GM18520 (cell line): ENCODE measurements around the gene APBA2.

ENCODE experiments used
- ATAC-seq: cut with Tn5 transposase; IDR thresholded peaks from one replicate; pipeline ENCODE4 v1.9.1; 2021; ENCODE audit not compliant: unreplicated experiment

Gene APBA2

DNA sequence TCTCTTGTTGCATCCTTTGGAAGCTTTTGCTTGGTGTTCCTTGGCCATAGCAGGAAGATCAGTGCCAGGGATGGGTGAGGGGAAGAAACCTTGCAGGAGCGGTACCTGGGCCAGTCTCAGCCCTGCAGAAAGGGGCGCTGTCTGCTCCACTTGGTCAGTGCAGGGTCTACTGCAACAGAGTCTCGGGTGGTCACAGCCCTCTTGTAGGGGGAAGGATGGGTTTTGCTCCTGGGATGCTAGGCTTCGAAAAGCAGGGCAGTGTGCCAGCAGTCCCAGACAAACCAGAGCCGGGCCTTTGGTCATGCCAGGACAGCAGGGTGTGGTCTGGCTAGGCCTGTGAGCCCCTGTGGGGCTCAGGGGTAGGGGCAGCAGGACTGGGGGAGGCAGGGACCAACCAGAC lies 186.7 kb downstream of the APBA2 start:
- no peak for ATAC-seq

DNA sequence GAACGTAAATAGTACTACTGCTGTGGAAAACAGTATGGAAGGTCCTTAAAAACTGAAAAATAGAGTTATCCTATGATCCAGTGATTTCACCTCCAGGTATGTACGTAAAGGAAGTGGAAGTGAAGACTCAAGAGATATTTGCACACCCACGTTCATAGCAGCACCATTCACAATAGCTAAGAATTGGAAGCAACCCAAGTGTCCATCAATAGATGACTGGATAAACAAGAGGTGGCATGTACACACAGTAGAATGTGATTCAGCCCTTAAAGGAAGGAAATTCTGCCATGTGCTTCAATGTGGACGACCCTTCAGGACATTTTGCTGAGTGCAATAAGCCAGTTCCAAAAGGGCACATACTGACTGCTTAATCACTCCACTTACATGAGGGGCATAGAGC lies 188.3 kb downstream of the APBA2 start:
- no peak for ATAC-seq

DNA sequence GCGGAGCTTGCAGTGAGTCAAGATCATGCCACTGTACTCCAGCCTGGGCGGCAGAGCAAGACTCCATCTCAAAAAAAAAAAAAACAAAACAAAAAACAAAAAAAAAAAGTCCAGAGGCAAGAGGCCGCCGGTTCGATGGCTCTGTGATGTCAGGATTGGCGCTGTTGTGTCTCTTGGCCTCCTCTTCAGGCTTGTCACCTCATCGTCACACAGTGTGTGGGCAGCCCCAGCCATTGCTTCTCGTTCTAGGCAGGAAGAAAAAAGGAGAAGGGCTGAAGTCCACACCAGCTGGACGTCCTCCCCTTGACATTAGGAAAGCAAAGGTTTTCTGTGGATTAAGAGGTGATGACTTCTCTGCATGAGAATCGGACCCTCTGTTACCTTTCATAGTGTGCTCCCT lies 192.8 kb downstream of the APBA2 start:
- ATAC-seq: no peak

DNA sequence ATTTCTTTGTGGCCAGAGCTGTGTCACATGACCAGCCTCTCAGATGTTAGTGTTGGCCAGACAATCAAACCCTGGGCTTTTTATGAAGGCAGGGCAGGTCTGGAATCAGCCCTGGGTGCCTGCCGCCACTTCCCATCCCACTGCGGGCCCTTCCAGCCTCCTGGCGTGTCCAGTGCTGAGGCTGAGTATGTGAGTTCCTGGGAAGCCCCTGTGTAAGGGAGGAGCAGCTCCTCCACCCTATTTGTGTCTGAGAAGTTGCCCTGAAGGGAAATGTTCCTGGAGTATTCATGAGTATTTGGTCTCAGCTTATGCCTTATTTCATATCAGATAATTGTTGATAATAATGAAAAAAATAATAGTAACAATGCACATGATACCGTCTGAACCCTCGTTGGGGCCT lies 193.7 kb downstream of the APBA2 start:
- no peak for ATAC-seq

DNA sequence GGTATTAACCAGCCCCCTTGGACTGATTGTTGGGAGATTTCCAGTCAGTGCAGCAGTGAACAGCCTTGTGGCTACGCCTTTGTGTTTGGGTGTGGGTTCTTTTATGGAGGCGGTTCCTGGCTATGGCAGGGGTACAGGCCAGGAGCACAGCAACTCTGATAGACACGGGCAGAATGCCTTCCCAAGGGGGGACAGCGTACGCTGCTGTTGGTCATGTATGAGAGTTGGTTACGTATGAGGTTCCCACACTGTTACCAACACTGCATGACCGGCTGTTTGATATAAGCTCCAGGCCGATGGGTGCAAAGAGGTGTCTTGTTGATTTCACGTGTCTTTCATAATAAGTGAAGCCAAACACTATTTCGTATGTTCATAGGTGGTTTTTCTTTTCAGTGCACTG lies 196.0 kb downstream of the APBA2 start:
- no peak for ATAC-seq

DNA sequence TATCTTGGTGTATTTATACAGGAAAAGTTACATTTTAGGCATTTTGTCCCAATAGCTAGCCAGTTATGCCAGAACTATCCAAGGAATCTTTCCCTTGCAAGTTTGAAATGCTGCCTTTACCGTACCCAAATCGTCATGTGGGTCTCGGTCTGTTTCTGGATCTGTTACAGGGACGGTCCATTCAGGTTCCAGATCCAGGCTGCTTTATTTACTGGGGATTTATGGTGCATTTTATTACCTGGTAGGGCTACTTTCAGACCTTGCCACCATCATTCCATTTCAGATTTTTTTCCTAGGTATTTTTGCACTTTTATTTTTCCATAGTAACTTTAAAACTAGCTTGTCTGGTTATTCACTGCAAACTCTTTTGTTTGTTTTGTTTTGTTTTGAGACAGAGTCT lies 197.4 kb downstream of the APBA2 start:
- no peak for ATAC-seq

DNA sequence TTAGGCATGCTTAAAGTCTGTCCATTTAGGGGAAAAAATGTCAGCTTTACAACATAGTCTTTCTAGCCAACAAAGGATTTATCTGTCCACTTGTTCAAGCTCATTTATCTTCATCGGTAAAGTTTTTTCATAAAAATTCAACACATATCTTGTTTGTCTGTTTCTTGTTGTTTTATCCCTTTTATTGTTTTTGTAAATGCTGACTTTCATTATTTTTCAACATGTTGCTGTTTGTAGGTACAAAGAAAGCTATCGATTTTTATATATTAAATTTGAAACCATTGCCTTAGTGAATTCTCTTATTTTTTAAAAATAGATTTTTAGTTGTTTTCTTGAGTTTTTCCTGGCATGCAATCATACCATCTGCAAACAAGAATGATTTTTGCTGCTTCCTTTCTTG lies 198.1 kb downstream of the APBA2 start:
- ATAC-seq: no peak

DNA sequence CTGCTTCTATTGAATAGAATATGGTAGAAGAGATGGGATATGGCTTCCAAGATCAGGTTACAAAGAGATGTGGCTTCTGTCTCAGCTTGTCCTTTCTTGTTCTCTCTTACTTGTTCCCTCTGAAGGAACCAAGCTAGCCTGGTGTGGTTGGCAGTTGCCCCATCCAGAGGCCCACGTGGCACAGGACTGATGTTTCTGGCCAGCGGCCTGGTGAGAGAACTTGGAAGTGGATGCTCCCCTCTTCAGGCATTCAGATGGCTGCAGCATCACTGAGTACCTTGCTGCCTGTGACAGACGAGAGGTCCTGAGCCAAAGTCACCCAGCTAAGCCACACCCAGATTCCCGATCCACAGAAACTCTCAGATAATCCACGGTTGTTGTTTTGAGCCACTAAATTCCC lies 200.2 kb downstream of the APBA2 start:
- no peak for ATAC-seq

DNA sequence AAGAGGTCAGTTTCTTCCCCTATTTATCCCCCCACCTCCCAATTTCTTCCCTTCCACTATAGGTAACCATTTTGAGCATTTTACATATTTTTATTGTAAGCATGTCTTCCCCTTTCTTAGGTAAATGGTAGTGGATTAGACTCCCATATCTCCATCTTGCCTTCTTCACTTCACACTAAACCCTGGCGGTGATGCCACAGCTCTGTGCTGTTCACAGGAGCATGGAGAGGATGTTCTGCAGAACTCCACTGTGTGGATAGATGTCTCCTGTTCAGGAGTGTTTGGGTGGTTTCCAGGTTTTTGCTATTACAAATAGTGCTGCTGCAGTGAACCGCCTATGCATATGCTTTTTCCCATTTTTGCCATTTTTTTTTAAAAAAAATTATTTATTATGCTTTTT lies 201.1 kb downstream of the APBA2 start:
- no peak for ATAC-seq

DNA sequence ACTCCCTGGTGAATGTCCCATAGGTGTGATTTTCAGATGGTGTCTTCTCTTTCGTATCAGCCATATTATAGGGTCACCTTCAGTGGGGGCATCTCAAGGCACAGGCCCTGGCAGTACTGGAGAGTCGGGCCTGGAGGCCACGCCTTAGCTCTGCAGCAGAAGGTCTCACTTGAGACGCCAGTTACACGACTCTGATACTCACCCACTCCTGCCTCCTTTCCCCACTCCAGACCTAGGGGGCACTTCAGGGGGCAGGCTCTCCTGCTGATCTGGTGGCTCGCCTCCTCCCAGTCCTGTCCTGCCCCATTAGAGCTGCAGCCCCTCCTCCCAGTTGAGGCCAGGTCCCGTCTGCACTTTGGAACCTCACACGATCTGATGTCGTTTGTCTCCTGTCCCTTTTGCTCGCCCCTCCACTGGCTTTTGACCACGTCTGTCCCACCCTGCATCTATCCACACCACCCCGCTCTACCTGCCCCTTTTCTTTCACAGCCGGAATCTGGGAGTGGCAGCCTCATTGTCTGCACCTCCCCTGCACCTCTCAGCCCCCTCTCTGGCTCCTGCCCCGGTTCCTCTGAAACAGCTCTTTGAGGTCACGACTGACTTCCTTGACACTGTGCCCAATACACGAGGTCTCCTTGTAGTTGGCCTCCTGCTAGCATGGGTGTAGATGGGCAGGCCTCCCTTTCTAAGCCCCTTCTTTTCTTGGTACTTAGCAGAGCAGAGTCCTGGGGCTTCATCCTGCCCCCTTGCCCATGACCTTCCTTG lies 201.9 kb downstream of the APBA2 start:
- no peak for ATAC-seq

DNA sequence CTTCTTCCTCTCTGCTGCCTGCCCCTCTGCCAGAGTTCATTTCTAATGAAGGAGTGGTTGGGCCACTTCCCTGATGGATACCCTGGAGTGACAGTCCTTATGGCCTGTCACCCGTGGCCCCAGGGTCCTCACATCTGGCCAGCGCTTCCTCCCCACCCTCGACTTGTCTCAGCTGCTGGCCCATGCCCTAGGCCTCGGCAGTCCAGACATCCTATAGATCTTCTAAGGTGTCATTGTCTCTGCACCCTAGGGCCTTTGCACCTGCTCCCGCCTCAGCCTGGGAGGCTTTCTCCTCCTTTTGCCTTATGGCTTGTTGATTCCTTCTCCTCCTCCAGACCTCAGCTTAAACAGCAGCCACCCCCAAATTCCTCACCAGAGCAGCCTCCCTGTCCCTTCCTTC lies 202.9 kb downstream of the APBA2 start:
- ATAC-seq: no peak

DNA sequence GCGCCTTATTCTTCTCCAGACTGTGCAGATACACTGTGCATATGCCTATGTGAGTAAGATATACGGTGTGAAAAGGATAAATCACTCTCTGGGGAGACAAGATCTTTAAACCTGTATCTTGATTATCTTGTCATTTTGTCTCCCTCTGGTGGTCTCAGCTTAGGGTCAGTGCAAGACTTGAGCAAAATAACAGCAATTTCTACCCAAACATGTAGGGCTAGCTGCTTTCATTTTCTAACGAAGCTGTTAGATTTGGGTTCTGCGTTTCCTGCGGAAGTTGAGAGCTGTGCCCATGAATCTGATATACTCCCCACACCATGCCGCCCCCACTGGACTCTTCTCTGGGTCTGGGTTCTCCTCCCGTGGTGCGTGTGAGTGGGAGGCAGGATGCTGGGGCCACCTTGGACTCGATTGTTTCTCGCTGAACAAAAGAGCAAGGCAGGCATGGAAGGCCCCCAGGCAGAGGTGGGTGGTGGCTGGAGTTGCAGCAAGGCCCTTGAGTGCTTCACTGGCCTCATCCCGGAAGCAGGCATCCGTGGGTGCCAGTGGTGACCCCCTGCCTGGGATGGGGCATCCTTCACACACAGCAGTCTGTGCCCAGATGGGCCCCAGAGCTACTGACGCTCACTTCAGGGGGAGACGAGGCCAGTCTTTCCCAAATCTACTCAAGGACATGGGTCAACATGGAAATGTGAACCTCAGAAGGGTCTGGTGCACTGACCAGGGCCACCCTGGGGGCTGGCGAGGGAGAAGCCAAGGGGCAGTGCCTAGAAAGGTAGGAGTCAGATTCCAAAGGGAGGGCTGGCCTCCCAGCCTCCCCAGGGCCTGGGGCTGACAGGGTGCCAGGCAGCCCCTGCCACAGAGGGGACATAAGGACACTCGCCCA lies 204.2 kb downstream of the APBA2 start:
- no peak for ATAC-seq

DNA sequence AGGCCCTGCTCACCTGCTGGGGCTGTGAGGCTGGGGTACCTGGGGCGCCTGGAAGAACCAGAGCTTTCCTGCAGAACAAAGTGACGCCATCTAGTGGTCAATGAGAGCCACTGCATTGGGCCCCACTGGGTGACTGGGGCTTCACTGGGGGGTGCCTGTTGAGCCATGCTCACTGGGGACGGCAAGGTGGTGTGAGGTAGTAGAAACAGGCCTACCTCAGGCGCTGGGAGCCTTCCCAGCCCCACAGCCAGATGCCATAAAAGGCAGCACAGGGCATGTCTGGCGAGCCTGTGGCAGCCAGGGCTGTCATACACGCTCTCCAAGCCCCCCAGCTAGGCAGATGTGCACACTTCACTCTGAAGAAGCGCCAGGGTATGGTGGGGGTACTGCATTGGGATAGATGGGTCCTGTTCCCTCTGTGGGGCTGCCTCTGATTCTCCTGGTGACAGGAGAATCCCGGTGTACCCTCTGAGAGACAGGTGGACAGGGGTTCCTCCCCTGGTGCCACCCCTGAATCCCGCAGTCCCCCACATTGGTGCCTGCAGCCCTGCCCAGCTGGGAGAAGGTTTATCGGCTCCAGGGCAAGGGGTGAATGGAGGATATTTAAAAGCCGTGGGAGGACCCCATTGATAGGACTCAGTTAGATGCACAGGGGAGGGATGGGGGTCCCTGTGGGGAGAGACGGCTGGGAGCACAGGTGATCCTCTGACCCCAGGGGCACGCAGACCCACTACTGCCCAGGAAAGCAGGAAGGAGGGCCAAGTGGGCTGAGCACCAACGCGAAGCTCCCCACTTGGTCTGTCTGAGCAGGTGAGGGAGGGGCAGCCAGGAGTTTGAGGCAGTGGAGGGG lies 205.1 kb downstream of the APBA2 start:
- ATAC-seq: no peak

DNA sequence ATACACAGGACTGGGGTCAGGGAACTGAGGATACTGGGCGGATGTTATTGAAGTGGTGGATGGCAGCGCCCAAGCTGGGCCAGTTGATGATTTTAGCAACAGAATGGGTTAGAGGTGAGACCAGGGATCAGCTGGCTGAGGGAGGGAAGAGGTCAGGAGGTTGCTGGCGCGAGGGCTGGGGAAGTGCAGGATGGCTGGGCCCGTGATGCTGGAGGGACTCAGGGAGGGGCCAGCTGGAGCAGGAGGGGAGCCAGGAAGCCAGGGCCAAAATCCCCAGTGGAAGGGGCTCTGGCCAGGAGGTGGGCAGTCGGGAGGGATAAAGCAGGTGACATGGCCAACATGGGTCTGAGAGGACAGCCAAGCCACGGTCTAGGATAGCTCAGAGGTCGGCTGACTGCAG lies 205.9 kb downstream of the APBA2 start:
- no peak for ATAC-seq

DNA sequence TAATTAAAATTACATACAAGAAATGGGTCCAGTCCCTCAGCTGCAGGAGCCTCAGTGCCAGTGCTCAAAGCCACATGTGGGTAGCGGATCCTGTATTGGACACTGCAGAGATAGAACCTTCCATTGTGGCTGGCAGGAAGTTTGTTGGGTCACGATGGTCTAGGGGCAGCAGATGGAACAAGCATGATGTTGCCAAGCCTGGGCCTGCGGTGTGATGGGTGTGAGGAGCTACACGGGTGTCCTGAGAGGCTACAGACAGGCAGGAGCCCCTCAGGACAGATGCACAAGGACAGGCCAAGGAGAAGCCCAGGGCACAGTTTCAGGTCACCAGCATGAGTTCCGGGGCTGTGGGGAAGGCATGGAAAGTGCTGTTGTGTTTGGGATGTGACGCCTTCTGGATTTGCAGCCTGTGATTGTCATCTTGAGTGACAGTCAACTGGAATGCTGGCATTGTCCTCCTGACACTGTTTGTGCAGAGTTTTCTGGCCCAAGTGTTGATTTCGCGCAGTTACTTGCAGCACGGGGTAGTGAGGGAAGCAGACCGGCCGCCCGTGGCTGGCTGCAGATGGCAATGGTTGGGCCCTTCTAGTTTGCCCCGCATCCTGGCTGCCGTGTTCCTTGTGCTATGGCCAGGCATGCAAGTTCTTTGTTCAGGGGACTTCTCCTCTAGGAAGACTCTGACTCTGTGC lies 206.7 kb downstream of the APBA2 start:
- ATAC-seq: no peak

DNA sequence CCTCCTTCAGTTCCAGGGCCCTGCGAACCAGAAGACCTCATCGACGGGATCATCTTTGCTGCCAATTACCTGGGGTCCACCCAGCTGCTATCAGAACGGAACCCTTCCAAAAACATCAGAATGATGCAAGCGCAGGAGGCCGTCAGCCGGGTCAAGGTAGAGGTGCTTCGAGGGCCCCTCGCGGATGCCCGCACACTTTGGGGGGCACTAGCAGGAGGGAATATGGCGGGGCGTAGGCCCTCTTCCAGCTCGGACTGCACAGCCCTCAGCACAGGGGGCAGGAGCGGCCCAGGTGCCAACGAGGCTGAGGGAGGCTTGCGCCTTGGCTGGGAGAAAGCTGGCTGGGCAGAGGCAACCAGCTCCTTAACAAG lies 207.3 kb downstream of the APBA2 start:
- no peak for ATAC-seq

DNA sequence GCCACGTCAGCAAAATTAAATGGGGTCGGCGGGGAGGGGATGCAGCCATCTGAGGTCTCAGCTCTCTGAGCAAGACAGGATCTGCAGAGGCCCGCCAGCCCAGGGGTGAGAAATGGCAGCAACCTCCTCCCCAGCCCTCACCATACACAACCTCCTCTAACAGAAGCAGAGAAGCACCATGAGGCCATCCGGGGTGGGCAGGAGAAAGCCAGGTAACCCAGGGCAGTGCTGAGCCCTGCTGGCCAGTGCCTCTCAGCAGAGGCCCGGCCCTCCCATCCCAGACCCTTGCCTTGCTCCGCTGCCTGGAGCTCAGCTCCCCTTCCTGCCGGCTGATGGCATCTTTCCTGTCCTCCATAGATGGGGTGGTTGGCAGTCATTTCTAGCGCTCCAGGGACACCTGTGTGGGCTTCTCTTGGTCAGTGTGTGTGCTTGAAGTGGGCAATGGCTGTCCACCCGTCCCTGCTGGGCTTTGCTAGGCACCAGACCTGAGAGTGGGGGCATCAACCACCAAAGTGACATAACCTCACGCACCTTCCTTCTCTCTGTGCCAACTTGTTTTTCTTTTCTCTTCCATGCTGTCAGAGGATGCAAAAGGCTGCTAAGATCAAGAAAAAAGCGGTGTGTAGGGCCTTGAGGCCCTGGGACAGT lies 208.0 kb downstream of the APBA2 start:
- ATAC-seq: no peak

DNA sequence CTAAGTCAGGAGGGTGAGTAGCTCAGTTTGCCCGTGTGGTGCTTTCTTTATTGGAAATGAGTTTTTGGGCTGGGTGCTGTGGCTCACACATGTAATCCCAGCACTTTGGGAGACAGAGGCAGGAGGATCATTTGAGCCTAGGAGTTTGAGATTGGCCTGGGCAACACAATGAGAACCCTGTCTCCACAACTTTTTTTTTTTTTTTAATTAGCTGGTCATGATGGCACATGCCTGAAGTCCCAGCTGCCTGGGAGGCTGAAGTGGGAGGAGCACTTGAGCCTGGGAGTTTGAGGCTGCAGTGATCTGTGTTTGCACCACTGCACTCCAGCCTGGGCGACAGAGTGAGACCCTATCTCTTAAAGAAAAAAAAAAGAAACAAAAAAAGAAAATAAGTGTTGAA lies 208.9 kb downstream of the APBA2 start:
- ATAC-seq: no peak

DNA sequence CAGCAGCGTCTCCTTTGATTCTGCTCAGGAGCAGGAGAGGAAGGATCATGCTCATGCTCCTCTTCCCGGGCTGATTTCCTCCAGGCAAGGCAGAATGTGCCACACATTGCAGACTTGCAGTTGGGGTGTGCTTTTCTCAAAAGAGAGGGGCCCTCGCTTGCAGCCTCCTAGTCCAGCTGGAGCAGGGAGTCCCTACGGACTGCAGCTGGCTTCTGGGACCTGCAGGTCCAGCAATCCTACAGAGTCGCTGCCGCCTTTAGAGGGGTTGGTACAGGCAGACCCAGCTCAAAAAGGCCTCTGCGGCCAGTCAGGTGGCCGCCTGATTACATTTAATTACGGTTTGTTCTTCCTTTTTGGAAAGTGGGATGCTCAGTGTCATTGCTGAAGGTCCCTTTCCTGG lies 210.0 kb downstream of the APBA2 start:
- ATAC-seq: no peak

DNA sequence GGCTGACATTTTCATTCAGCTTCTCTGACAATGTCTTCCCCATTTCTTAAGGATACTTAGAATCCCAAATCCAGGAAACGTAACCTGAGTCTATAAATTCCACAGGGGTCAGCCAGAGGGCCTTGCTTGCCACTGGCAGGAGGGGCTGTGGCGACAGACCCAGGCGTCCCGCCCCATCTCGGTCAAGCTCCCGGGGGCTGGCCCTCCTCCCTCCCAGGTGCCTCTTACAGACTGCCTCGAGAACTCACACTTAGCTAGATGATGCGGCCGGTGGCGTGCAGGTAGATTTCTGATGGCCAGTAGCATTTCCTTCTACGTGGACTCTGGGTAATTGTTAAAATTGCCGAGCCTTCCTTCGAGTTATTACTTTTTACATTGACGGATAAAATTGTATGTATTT lies 211.4 kb downstream of the APBA2 start:
- no peak for ATAC-seq

DNA sequence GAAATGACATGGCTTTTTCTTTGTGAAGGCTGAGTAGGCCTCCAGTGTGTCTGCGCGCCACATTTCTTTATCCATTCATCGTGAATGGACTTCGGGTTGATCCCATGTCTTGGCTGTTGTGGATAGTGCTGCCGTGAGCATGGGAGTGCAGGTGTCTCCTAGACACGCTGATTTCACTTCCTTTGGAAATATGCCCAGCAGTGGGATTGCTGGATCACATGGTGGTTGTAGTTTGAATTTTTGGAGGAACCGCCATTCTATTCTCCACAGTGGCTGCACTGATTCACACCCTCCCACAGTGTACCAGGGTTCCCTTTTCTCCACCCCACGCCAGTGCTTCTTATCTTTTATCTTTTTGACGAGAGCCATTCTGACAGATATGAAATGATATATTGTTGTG lies 212.2 kb downstream of the APBA2 start:
- ATAC-seq: no peak
